ENCODE measurements around the gene ZNF646.

- TF ChIP-seq CTCF (IDR thresholded peaks at IDR 0.05) = no peak
- no peak for TF ChIP-seq SIN3A (IDR thresholded peaks at IDR 0.05; ENCODE audit: borderline replicate concordance, insufficient read depth, low read depth, low read length)
- TF ChIP-seq POLR2AphosphoS5 (IDR thresholded peaks at IDR 0.05; ENCODE audit: low read depth, low read length) = no peak
These were observed 34.8 kb downstream of the ZNF646 start for GRCh38 chr16:31108794-31109558.

Measured in Panc1 (cell line).